ENCODE results near the gene MYO1G.
"Not testable (repeated sequence)": the region's sequence is repeated elsewhere in the genome, so short reads cannot be mapped to it uniquely, and the experiment has no call there.

MYO1G gene

DNA sequence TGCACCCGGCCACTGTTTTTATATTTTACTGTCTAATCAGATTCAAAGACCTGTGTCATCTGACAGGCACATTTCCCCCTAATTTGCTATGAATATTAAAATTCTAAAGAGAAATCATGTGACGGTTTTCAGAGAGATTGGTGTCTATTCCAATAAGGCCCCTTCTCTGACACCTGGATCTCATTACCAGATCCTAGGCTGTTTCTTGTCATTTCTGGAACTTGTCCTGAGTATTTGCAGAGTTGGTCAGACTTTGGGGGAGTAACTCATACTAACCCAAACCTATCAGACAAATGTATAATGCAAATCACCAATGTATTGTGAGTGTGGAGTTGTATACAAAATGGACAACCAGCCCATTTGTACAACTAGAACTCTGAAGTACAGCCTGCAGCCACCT, 29.5 kb downstream of the MYO1G start:
- in situ Hi-C loops (cut with HindIII; ENCODE audit: low sequenced_read_pairs) = no loop called here

DNA sequence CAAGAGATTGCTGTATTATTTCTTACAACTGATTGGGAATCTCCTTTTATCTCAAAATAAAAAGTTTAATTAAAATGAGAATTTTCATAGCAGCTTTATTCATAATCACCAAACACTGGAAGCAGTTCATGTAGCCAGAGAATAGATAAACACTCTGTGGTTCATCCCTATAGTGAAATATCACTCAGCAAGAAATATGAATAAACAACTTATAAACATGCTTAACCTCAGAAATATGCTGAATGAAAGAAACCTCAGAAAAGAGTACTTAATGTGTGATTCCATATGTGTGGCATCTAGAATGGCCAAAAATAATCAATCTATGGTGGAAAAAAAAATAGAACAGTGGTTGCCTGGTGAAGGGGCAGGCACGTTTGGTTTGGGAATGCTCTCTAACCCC, 33.3 kb downstream of the MYO1G start:
- in situ Hi-C loops (cut with HindIII; ENCODE audit: low sequenced_read_pairs) = no loop called here

DNA sequence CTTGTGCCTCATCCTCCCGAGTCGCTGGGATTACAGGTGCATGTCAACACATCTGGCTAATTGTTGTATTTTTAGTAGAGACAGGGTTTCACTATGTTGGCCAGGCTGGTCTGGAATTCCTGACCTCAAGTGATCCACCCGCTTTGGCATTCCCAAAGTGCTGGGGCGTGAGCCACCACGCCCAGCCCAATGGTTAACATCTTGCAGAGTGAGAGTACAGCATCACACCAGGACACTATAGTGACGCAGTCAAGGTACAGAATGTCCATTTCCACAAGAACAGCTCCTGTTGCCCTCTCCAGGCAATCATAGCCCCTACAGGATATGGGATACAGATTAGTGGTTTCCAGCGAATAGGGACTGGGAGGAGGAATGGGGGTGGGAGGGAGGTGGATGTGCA, 34.0 kb downstream of the MYO1G start:
- in situ Hi-C loops (cut with HindIII; ENCODE audit: low sequenced_read_pairs) = no loop called here

DNA sequence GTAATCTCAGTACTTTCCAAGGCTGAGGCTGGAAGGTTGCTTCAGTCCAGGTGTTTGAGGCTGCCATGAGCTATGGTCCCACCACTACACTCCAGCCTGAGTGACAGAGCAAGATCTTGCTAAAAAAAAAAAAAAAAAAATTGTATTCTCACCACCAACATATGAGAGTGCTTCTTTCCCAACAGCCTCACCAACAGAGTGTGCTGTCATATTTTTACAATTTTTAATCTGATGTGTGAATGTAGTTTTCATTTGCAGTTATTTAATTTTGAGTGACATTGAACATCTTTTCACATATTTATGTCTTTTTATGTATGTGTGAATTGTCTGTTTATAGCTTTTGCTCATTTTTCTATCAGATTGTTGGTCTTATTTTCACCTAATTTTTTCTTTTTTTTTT, 35.2 kb downstream of the MYO1G start:
- in situ Hi-C loops (cut with HindIII; ENCODE audit: low sequenced_read_pairs) = no loop called here

DNA sequence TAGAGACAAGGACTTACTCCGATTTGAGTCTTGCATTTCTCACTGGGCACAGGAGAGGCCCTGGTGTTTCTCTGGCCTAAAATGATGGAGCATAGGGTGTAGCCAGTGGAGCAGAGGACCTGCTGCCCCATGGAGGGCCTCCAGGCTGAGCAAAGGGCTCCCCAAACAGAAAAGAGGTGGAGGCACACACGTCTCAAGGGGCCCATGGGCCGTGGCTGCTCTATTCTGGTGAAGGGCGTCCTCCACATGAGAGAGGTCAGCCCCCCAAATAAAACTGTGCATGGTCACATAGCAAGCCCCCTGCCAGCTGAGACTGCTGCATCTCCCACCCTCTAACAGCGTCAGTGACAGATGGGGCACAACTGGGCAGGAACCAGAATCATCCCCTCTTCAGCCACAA, 41.4 kb downstream of the MYO1G start:
- in situ Hi-C loops (cut with HindIII; ENCODE audit: low sequenced_read_pairs) = no loop called here

DNA sequence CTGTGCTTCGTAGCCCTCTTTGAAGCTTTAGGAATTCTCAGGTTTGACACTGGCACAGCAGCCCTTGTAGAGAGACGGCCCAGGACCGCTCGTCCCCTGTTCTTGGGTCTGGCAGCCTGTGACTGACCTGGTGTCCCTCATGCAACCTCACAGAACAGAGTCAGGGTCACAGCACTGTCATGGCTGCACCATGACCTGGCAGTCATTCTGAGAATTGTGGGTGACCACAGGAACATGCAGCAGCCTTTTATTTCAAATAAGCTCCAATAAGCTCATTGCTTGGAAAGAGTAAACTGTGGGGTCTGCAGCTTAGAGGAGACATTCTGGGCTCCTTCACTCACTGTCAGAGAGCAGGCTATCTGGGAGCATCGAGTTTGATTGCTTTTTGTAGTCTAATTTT, 42.5 kb downstream of the MYO1G start:
- in situ Hi-C loops (cut with HindIII; ENCODE audit: low sequenced_read_pairs) = no loop called here

DNA sequence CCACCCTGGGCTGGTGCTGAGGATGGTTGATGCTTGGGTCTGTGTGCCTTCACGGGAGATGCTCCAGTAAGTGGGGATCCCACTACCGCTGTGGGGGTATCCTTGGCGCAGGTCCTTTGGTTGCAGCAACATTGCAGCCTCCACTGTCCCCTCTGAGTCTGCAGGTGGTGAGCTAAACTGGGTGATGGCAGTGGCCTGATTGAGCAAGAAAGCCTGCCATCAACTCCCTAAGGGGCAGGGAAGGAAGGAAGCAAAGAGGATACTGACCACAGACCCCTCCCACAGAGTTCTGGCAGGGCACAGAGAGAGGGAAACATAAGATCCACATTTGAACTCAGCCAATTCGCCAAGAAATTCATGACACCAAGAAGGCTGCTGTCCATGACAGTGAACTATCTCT, 43.2 kb downstream of the MYO1G start:
- in situ Hi-C loops (cut with HindIII; ENCODE audit: low sequenced_read_pairs) = no loop called here

DNA sequence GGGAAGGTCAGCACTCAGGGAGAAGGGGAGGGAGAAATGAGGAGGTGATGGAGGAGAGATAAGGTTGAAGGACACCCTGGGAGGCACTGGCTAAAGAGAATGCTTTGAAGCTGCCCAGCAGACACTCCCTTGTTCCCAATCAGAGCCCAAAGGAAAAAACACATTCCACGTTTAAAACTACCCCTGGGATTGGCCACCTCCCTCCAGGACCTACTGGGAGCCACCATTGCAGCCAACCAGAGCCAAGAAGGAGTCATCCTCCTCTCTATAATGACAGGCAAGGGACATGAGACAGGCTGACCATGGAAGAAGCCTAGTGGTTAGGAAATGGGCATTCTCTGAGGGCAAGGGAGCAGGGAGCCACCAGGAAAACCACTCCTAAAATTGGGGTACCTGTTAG, 43.8 kb downstream of the MYO1G start:
- in situ Hi-C loops (cut with HindIII; ENCODE audit: low sequenced_read_pairs) = no loop called here

DNA sequence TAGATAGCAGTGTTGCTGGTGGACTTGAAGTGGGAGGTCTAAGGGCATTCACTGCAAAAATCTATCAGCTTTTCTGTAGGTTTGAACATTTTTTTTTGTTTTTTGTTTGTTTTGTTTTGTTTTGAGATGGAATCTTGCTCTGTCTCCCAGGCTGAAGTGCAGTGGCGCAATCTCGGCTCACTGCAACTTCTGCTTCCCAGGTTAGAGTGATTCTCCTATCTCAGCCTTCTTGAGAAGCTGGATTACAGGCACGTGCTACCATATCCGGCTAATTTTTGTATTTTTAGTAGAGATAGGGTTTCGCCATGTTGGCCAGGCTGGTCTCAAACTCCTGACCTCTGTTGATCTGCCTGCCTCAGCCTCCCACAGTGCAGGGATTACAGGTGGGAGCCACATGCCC, 44.3 kb downstream of the MYO1G start:
- in situ Hi-C loops (cut with HindIII; ENCODE audit: low sequenced_read_pairs) = not testable (repeated sequence)

DNA sequence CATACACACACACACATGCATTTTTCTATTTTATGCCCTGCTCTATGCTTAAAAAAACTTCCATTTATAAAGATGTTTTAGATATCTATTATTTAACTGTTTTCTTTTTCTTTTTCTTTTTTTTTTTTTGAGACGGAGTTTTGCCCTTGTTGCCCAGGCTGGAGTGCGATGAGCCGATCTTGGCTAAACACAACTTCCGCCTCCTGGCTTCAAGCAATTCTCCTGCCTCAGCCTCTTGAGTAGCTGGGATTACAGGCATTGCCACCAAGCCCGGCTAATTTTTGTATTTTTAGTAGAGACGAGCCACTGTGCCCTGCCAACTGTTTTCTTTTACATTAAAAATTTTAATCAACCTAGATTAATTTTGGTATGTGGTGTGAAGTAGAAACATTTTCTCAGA, 47.9 kb downstream of the MYO1G start:
- in situ Hi-C loops (cut with HindIII; ENCODE audit: low sequenced_read_pairs) = no loop called here

DNA sequence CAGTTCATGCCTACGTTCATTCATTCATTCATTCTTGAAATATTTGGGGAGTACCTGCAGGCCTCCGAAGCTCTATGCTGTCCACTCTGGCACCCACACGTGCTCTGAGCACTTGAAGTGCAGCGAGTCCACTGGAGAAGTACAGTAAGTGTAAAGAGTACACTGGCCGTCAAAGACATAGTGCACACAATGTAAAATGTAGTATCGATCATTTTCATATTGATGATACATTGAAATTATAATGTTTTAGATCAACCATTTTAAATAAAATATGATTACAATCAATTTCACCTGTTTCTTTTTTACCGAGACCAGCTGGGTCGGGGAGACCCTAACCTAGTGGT, 56.5 kb downstream of the MYO1G start:
- in situ Hi-C loops (cut with HindIII; ENCODE audit: low sequenced_read_pairs) = no loop called here

DNA sequence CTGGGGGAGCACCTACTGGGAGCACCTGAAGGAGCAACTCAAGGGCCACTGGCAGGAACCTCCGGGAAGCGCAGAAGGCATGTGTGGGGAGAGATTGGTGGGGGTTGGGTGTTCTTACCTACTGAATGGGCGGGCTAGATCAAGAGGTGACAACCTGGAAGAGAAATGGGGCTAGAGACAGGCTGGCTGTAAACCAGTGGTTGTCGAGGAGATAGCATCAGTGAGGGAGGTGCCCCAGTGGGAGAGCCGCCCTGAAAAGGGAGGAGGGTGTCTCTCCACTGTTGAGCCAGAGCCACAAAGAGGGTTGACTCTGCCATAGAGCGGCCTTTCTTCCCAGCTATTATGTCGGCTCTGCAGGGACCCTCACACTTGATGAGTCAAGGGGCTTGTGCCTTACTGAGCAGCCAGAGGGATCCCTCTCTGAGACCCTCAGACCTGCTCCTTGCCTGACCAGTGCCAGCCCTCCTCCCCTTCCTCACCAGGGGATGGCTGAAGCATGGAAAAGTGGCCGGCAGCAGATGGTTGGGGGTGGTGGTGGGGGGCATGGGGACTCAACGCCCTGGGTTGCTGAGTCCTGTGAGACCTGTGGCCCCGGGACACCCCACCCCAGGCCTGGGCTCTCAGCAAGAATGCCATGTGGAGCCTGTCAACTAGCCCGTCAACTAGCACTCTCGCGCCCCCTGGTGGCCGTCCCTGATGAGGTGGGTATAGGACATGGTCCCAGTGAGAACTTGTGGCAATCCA, 57.0 kb downstream of the MYO1G start:
- in situ Hi-C loops (cut with HindIII; ENCODE audit: low sequenced_read_pairs) = no loop called here

DNA sequence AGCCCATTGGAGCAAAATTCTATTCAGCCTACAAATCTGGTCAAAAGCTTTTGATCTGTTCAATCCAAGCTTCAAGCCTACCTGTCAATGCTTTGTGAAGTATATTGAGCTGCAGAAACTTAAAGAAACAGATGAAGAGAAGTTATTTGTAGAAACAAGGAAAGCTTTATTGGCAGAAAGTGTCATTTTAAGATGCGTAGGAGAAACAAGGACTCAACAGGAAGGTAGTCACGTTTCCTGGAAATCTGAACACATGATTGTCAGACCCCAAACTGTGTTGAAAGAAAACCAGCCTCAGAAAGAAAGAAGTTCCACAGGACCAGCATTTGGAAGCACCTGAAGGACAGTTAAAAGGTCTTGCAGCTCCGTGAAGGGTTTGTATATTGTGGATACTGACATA, 58.7 kb downstream of the MYO1G start:
- in situ Hi-C loops (cut with HindIII; ENCODE audit: low sequenced_read_pairs) = no loop called here

DNA sequence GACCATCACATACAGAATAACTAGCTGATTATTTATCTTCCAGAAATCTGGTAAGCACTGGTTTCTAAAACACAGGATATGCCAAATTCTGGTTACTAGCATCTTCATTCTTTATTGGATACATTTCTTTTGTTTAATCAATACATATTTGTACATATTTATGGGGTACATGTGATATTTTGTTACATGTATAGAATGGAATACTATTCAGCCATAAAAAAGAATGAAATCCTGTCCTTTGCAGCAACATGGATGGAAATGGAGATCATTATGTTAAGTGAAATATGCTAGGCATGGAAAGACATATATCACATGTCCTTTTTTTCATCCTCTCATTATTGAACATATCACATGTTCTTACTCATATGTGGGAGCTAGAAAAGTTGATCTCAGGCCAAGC, 60.8 kb downstream of the MYO1G start:
- in situ Hi-C loops (cut with HindIII; ENCODE audit: low sequenced_read_pairs) = no loop called here

DNA sequence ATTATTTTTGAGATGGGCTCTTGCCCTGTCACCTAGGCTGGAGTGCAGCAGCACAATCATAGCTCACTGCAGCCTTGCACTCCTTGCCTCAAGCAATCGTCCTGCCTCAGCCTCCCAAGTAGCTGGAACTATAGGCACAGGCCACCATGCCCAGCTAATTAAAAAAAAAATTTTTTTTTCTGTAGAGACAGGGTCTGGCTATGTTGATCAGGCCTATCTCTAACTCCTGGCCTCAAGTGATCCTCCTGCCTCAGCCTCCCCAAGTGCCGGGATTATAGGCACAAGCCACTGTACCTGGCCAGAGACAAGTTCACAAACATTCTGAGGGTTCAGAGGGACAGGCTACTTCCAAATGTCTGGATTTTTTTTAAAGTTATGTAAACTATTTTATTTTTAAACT, 61.4 kb downstream of the MYO1G start:
- in situ Hi-C loops (cut with HindIII; ENCODE audit: low sequenced_read_pairs) = no loop called here

DNA sequence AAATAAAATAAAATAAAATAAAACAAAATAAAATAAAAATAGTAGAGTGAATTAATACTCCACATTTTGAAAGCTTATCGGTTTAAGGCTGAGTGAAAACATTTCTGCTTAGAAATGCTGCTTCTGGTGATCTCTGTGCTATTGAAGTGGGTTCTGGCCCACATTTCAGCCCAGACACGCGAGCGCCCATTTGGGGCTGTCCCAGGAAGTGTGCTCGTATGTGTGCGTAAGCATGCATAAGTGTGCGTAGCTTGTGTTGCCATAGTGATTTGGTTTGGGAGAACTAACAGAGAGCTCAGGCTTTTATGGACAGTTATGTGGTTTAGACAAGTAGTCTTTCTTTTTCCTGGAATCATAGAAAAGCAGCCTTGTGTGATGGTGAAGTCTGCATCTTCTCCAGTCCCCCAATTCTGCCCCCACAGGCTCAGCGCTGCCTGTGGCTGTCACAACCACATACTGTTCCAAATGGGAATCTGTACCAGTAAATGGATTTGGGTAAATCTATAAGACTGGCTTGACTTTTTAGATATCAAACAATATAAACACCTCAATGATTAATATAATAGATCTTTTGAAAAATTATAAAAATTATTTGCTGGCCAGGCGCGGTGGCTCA, 63.7 kb downstream of the MYO1G start:
- in situ Hi-C loops (cut with HindIII; ENCODE audit: low sequenced_read_pairs) = no loop called here

DNA sequence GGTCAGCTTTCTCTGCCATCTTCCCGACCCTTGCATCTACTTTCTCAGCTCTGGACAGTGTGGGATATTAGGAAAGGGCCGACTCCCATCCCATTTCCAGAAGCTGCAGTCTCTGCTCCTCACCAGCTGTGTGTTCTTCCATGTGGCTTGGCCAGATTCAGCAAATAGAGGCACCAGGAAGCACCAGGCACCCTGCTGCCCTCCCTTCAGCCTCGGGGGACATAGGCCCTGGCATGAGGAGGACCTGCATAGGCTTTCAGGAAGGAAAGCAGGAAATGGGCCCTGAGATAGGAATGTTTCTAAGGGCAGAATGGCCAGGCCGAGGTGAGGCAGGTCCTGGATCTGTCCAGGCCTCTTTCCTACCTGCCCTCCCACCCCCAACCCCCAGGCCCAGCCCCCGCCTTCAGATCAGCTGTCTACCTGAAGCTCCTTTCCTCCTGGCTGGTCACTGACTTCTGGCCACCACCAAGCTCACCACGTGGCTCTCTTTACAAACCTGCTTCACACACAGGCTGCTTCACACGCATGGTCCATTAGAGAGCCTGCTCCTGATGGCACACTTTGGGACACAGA, 66.0 kb downstream of the MYO1G start:
- in situ Hi-C loops (cut with HindIII; ENCODE audit: low sequenced_read_pairs) = no loop called here
